SH-SY5Y (cell line): ENCODE results near the gene ZXDC.

ENCODE experiments used
- GATA2 ChIP-seq: IDR thresholded peaks from 2 replicates; pipeline ENCODE4 v1.6.1; 2011; ENCODE audit warnings: mild to moderate bottlenecking, low read depth, low read length
- GATA3 ChIP-seq: IDR thresholded peaks from 2 replicates; pipeline ENCODE4 v1.6.1; 2011; ENCODE audit warnings: low read depth, mild to moderate bottlenecking, low read length, moderate library complexity

- TF ChIP-seq GATA3 (no peak), GATA2 (no peak)
Measured at GRCh38 chr3:126488185-126488584, 12.5 kb upstream of the ZXDC start.
